Measurements from ENCODE around the gene PADI3.

DNA sequence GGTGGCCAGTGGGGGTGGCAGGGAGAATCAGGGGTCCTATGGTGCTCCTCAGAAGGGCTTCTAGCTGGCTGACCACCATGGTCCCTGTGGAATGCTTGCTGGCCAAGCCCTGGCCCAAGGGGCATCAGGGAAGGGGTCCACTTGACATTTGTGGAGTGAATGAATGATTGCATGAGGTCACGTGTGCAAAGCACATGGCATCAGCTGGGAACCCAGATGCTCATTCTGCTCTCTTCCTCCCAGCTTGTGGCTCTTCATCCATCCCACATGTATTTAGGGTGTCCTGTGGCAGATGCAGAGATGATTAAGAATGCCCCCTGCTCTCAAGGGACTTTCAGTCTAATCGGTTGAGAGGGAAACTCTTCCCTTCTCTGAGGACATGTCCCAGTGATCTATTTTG lies 32.0 kb downstream of the PADI3 start:
- TF ChIP-seq, protein P1, sequence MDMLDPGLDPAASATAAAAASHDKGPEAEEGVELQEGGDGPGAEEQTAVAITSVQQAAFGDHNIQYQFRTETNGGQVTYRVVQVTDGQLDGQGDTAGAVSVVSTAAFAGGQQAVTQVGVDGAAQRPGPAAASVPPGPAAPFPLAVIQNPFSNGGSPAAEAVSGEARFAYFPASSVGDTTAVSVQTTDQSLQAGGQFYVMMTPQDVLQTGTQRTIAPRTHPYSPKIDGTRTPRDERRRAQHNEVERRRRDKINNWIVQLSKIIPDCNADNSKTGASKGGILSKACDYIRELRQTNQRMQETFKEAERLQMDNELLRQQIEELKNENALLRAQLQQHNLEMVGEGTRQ (CRISPR knock-in tag; IDR thresholded peaks at IDR 0.05) = no peak
- TF ChIP-seq TGIF2 (CRISPR knock-in tag; IDR thresholded peaks at IDR 0.05) = no peak
- TF ChIP-seq, protein P2, sequence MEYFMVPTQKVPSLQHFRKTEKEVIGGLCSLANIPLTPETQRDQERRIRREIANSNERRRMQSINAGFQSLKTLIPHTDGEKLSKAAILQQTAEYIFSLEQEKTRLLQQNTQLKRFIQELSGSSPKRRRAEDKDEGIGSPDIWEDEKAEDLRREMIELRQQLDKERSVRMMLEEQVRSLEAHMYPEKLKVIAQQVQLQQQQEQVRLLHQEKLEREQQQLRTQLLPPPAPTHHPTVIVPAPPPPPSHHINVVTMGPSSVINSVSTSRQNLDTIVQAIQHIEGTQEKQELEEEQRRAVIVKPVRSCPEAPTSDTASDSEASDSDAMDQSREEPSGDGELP (CRISPR knock-in tag; IDR thresholded peaks at IDR 0.05; ENCODE audit: borderline replicate concordance) = no peak
- TF ChIP-seq HDAC6 (IDR thresholded peaks at IDR 0.05; ENCODE audit: low read depth, low read length) = no peak
- TF ChIP-seq, protein P3, sequence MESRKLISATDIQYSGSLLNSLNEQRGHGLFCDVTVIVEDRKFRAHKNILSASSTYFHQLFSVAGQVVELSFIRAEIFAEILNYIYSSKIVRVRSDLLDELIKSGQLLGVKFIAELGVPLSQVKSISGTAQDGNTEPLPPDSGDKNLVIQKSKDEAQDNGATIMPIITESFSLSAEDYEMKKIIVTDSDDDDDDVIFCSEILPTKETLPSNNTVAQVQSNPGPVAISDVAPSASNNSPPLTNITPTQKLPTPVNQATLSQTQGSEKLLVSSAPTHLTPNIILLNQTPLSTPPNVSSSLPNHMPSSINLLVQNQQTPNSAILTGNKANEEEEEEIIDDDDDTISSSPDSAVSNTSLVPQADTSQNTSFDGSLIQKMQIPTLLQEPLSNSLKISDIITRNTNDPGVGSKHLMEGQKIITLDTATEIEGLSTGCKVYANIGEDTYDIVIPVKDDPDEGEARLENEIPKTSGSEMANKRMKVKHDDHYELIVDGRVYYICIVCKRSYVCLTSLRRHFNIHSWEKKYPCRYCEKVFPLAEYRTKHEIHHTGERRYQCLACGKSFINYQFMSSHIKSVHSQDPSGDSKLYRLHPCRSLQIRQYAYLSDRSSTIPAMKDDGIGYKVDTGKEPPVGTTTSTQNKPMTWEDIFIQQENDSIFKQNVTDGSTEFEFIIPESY (CRISPR knock-in tag; IDR thresholded peaks at IDR 0.05) = no peak
